Karpas-422 (cell line): Measurements from ENCODE around the gene SPAM1. TPM values are rescaled to one million over a fixed set of nuclear protein-coding genes. Genes with fewer than 3 reads are reported as not detected.

Experiments used
- DNase-seq: peaks from one replicate; pipeline ENCODE4 v3.0.0-alpha.2; 2015
- H2AFZ ChIP-seq: fragments of 200-600 bp; sonication (generic); 2 replicates; pipeline ENCODE4 v1.6.1; 2014; ENCODE audit warnings: antibody characterized with exemption, low read length, mixed read lengths
- H3K27ac ChIP-seq: fragments of 200-600 bp; sonication (generic); 2 replicates; pipeline ENCODE4 v1.5.1; 2014; ENCODE audit warnings: mild to moderate bottlenecking, low read length, moderate library complexity
- H3K27me3 ChIP-seq: fragments of 200-600 bp; sonication (generic); 2 replicates; pipeline ENCODE4 v1.6.1; 2014; ENCODE audit warnings: low read length, mixed read lengths
- H3K36me3 ChIP-seq: fragments of 200-600 bp; sonication (generic); 2 replicates; pipeline ENCODE4 v1.6.1; 2014; ENCODE audit warnings: low read length, mixed read lengths; ENCODE audit not compliant: insufficient read depth
- H3K4me1 ChIP-seq: fragments of 200-600 bp; sonication (generic); 2 replicates; pipeline ENCODE4 v1.6.1; 2014; ENCODE audit warnings: mild to moderate bottlenecking, low read length, mixed read lengths
- H3K4me2 ChIP-seq: fragments of 200-600 bp; sonication (generic); 2 replicates; pipeline ENCODE4 v1.6.1; 2014; ENCODE audit warnings: low read length, low read depth, mild to moderate bottlenecking; ENCODE audit not compliant: poor library complexity, severe bottlenecking
- H3K4me3 ChIP-seq: fragments of 200-600 bp; sonication (generic); 2 replicates; pipeline ENCODE4 v1.5.1; 2014; ENCODE audit warnings: mild to moderate bottlenecking, antibody characterized with exemption, low read length, mixed read lengths
- H3K79me2 ChIP-seq: fragments of 200-600 bp; sonication (generic); 2 replicates; pipeline ENCODE4 v1.6.1; 2014; ENCODE audit warnings: mild to moderate bottlenecking, low read length, mixed read lengths
- H3K9ac ChIP-seq: fragments of 200-600 bp; sonication (generic); 2 replicates; pipeline ENCODE4 v1.6.0; 2014; ENCODE audit warnings: low read length
- H3K9me2 ChIP-seq: fragments of 200-600 bp; sonication (generic), shearing (Covaris generic); replicated peaks from 2 replicates; pipeline ENCODE4 v1.6.0; 2014; ENCODE audit warnings: mild to moderate bottlenecking, low read length, moderate library complexity; ENCODE audit not compliant: insufficient read depth
- H3K9me3 ChIP-seq: fragments of 300-700, 200-600 bp; sonication (generic); 2 replicates; pipeline ENCODE4 v1.6.1; 2014; ENCODE audit warnings: low read length, mixed read lengths
- H4K20me1 ChIP-seq: fragments of 200-600 bp; sonication (generic); 2 replicates; pipeline ENCODE4 v1.6.1; 2014; ENCODE audit warnings: mild to moderate bottlenecking, antibody characterized with exemption, low read length, low read depth; ENCODE audit not compliant: insufficient read depth
- total RNA-seq: library from RNA; depleted of rRNA; stranded (reverse); fragments of >200 nt; shearing (Covaris generic); gene quantifications from 2 replicates; pipeline ENCODE4 v1.2.3, GENCODE V29; 2014; ENCODE audit warnings: low replicate concordance

The SPAM1 gene
- total RNA-seq, 1 experiment from 2014 or later, result not detected

DNA sequence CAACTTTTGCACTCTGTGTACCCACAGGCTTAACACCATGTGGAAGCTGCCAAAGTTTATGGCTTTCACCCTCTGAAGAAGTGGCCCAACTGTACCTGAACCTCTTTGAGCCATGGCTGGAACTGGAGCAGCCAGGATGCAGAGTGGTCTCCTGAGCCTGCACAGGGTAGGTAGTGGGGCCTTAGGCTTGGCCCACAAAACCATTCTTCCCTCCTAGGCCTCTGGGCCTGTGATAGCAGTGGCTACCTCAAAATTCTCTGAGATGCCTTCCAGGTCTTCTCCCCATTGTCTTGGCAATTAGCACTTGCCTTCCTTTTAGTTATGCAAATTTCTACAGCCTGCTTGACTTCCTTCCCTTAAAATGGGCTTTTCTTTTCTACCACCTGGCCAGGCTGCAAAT, 19.3 kb upstream of the SPAM1 start:
- no peaks in the 10 kb centered on the region for H3K79me2 ChIP-seq
- H3K4me3 ChIP-seq, result no peak overlapping the region
- H3K9me2 ChIP-seq, result no peaks in the 10 kb centered on the region
- no peaks in the 10 kb centered on the region for H3K27me3 ChIP-seq
- no peaks in the 10 kb centered on the region for H3K9me3 ChIP-seq
- no peak for DNase-seq
- no peak overlapping the region for H3K9ac ChIP-seq
- no peak overlapping the region for H3K27ac ChIP-seq
- no peaks in the 10 kb centered on the region for H3K36me3 ChIP-seq
- H3K4me2 ChIP-seq, result no peak overlapping the region
- H2AFZ ChIP-seq, result no peak overlapping the region
- no peaks in the 10 kb centered on the region for H4K20me1 ChIP-seq
- H3K4me1 ChIP-seq, result no peaks in the 10 kb centered on the region

DNA sequence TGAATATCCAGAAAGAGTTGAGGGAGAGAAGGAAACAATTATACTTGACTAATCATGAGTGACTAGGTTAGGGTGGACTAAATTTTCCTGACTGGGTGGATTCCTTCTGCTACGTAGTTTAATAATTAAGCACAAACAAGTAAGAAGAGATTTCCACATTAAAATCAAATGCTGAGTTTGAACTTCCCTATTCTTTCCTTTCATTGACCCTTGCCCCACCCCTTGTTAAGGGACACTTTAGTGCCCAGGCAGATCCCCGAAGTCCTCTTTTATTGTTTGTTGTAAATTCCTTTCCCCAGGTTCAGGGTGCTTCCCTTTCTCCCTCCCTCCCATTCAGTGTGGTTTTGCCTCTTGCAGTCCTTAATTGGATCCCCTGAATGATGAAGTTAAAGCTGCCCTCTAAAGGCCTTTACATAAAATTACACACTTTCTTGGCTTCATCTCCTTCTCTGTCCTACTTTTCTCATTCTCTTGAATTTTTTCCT, 8.8 kb upstream of the SPAM1 start:
- Histone ChIP-seq H3K36me3 (no peaks in the 10 kb centered on the region), H3K4me1 (no peaks in the 10 kb centered on the region), H3K79me2 (no peaks in the 10 kb centered on the region), H3K27me3 (no peaks in the 10 kb centered on the region), H2AFZ (no peak overlapping the region), H3K9ac (no peak overlapping the region), H4K20me1 (no peaks in the 10 kb centered on the region), H3K4me2 (no peak overlapping the region), H3K9me2 (no peaks in the 10 kb centered on the region), H3K27ac (no peak overlapping the region), H3K4me3 (no peak overlapping the region), H3K9me3 (no peaks in the 10 kb centered on the region)
- DNase-seq, result peak; percentile 42

DNA sequence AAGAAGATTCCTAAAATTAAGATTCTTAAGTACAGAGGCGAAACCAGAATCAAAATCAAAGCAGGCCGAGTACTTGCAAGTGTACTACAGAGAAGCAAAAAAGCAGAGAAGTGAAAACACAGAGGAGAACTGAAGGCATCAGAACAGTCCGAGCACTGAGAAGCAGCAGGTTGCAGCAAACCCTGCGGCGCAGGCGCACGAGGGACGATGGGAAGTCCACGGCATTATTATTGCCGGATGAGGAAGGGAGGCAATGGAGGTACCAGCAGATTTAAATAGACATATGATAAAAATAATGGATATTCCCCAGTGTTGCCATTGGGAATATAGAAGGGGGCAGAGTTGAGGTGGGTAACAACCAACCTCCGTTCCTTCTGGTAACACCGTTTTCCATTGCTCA, 7.2 kb upstream of the SPAM1 start:
- Histone ChIP-seq H3K4me2 (no peak overlapping the region), H3K9me3 (no peaks in the 10 kb centered on the region), H3K27me3 (no peaks in the 10 kb centered on the region), H3K4me1 (no peaks in the 10 kb centered on the region), H4K20me1 (no peaks in the 10 kb centered on the region), H3K4me3 (no peak overlapping the region), H3K36me3 (no peaks in the 10 kb centered on the region), H3K9ac (no peak overlapping the region), H3K27ac (no peak overlapping the region), H2AFZ (no peak overlapping the region), H3K79me2 (no peaks in the 10 kb centered on the region), H3K9me2 (no peaks in the 10 kb centered on the region)
- no peak for DNase-seq

DNA sequence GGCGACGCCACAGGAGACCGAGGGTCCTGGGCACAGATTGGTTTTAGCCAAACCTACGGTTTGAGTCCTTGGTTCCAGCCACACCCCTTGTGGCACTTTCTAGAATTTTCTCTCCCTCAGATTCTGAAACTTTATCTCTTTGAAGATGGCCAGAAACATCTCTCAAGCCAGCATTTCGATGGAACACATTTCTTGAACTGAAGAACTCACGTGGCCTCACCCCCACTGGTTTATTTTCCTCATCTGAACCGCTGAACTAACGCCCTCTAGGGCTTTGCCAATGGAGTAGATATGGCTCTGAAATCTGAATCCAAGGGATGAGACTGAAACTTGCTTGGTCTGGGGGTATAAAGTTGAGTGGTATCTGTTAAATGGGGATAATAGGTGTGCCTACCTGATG, 6.7 kb upstream of the SPAM1 start:
- DNase-seq, result no peak
- H3K4me2 ChIP-seq, result no peak overlapping the region
- H2AFZ ChIP-seq, result no peak overlapping the region

DNA sequence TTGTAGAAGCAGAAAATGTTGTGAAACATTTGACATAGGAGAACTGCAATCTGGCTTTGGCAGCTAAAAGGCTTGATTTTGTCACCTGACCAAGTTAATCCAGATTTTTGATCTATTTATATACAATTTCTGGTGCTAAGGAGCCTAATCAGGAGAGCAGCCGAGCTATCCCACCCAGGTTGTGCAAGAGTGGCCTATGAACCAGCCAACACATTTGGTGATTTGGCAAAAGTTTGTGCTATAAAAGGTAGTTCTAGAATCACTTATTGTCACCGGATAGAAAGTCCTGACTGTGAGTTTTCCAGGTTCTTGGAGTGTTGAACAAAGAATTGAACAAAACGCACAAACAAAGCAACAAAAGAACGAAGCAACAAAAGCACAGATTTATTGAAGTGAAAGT, 1.4 kb upstream of the SPAM1 start:
- no peak overlapping the region for H2AFZ ChIP-seq
- DNase-seq, result no peak
- no peaks in the 10 kb centered on the region for H3K79me2 ChIP-seq
- no peaks in the 10 kb centered on the region for H3K9me3 ChIP-seq
- no peaks in the 10 kb centered on the region for H4K20me1 ChIP-seq
- H3K4me1 ChIP-seq, result no peaks in the 10 kb centered on the region
- no peak overlapping the region for H3K4me3 ChIP-seq
- no peaks in the 10 kb centered on the region for H3K36me3 ChIP-seq
- no peak overlapping the region for H3K27ac ChIP-seq
- no peaks in the 10 kb centered on the region for H3K9me2 ChIP-seq
- H3K27me3 ChIP-seq, result no peaks in the 10 kb centered on the region
- no peak overlapping the region for H3K9ac ChIP-seq
- H3K4me2 ChIP-seq, result no peak overlapping the region

More for the DNA sequence above, 6.7 kb upstream of the SPAM1 start:
- H3K9me2 ChIP-seq, result no peaks in the 10 kb centered on the region
- no peaks in the 10 kb centered on the region for H3K36me3 ChIP-seq
- no peaks in the 10 kb centered on the region for H4K20me1 ChIP-seq
- H3K27me3 ChIP-seq, result no peaks in the 10 kb centered on the region
- no peak overlapping the region for H3K9ac ChIP-seq
- H3K4me3 ChIP-seq, result no peak overlapping the region
- no peak overlapping the region for H3K27ac ChIP-seq
- no peaks in the 10 kb centered on the region for H3K79me2 ChIP-seq
- H3K9me3 ChIP-seq, result no peaks in the 10 kb centered on the region
- no peaks in the 10 kb centered on the region for H3K4me1 ChIP-seq

DNA sequence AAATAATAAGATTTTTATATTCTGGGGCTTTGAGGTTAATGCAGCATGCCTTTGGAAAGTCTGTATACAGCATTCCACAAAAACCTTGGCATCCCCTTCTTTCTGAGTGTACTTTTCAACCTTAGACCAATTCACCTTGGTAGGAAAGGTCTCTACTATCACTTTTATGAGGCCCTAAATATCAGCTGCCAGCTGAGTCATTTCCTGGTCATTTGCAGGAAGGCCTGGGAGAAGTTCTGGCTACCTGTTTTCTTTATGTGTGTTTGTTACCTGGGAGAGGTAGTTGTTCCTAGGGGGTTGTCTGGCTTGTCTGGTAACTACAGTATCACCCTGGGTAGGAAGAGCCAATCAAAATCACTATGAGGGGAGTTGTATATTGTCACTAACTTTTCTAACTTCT, 4.1 kb downstream of the SPAM1 start:
- Histone ChIP-seq H2AFZ (no peak overlapping the region), H3K9me3 (no peaks in the 10 kb centered on the region), H3K9ac (no peak overlapping the region), H3K36me3 (no peaks in the 10 kb centered on the region), H3K4me1 (no peaks in the 10 kb centered on the region), H3K27ac (no peak overlapping the region), H4K20me1 (no peaks in the 10 kb centered on the region), H3K9me2 (no peaks in the 10 kb centered on the region), H3K4me3 (no peak overlapping the region), H3K27me3 (no peaks in the 10 kb centered on the region), H3K79me2 (no peaks in the 10 kb centered on the region), H3K4me2 (no peak overlapping the region)
- DNase-seq, result no peak

DNA sequence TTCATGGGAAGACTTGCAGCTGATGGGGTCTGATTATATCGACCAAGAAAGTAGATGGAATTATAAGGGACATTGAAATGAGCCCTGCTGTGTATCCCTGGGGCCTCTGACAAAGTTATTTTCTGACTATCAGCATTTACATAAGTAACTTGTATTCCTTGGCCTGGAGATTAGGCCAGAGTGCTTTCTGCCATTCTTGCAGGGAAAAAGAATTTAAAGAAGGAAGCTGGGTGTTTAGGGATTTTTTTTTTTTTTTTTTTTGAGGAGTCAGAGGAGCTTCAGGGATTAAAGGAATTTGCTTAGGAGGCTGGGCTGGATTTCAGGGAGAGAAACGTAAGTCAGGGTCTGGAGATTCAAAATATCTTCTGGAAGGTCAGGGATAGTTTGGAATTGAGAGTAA, 4.6 kb downstream of the SPAM1 start:
- Histone ChIP-seq H3K4me2 (no peak overlapping the region), H3K79me2 (no peaks in the 10 kb centered on the region), H3K4me3 (no peak overlapping the region), H4K20me1 (no peaks in the 10 kb centered on the region), H3K27ac (no peak overlapping the region), H3K36me3 (no peaks in the 10 kb centered on the region), H3K27me3 (no peaks in the 10 kb centered on the region), H2AFZ (no peak overlapping the region), H3K4me1 (no peaks in the 10 kb centered on the region), H3K9me3 (no peaks in the 10 kb centered on the region), H3K9me2 (no peaks in the 10 kb centered on the region), H3K9ac (no peak overlapping the region)
- no peak for DNase-seq

DNA sequence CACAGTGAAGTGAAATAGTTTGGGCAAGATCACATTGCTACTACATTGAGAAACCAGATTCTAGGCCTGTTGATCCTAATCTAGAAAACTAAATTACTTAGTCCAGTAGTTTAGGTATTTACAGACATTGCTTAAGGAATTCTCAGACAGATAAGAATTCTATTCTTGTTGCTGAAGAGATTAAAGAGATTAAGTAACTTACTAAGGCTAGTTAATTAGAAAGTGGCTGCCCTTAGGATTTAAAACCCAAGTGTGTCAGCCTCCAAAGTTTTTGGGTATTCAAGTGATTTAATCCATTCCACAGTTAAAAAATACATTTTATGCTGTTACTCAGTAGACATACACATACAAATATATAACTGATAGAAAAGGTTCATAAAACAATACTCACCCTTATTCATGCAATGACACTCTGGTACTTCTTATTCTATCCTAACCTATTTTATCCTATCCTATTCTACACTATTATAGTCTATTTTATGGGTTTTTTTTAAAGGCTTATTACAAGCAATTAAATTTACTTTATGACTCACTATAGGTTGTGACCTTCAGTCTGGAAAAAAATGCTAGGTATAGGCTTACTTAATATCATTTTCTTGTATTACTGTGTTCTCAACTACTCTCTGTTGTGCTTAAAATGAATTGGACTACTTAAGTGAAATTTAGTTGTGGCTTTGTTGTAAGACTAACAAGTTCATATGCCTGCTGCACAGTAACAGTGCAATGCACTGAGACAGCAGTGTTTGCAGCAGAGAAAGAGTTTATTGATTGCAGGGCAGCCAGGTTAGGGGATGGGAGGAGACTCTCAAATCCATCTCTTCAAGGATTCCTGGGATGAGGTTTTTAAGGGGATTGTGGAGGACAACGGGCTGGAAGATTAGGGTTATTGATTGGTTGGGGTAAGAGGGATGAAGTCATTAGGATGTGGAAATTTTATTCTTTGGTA, 10.7 kb downstream of the SPAM1 start:
- Histone ChIP-seq H3K27ac (no peak overlapping the region), H3K9me3 (no peaks in the 10 kb centered on the region), H3K27me3 (no peaks in the 10 kb centered on the region), H3K4me3 (no peak overlapping the region), H3K4me1 (no peaks in the 10 kb centered on the region), H2AFZ (no peak overlapping the region), H3K4me2 (no peak overlapping the region), H4K20me1 (no peaks in the 10 kb centered on the region), H3K79me2 (no peaks in the 10 kb centered on the region), H3K9me2 (no peaks in the 10 kb centered on the region), H3K36me3 (no peaks in the 10 kb centered on the region), H3K9ac (no peak overlapping the region)
- no peak for DNase-seq
